ENCODE results near the gene LYL1.

The LYL1 gene

DNA sequence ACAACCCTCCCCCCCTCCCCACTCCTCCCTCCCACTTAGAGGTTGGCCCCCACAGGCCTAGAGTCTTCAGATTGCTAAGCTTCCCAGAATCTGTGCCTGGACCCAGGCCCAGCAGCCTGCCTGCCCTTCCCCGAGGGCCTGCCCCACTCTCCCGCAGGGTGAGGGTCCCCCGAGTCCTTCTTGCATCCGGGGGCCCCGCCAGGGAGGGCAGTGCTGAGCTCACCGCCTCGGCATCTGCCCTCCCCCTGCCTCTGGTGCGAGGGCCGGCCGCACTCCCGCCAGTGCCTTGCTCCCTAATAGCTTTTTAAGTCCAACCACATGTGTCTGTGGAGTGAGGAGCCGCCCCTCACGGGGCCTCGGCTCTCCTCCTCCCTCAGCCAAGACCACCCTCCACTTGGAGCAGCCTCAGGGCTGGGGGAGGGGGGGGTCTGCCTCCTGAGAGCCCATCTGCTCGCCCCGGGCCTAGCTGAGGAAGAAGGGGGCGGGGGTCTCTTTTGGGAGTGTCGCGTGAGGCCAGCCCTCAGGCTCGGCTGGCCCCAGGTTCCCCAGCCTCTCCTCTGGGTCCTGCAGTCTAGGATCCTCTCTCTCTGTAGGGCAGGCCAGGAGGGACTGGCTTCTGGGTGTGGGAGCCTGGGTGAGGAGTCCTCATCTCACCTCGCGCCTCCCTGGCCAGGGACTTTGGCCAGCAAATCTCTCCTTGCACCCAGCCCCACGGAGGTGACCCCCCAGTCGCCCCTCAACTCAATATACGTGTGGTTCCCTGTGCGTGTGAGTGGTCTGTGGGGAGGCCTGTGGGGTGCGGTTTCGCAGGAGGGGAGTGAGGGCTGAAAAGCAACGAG, 47.2 kb downstream of the LYL1 start:
- TF ChIP-seq, protein P1, sequence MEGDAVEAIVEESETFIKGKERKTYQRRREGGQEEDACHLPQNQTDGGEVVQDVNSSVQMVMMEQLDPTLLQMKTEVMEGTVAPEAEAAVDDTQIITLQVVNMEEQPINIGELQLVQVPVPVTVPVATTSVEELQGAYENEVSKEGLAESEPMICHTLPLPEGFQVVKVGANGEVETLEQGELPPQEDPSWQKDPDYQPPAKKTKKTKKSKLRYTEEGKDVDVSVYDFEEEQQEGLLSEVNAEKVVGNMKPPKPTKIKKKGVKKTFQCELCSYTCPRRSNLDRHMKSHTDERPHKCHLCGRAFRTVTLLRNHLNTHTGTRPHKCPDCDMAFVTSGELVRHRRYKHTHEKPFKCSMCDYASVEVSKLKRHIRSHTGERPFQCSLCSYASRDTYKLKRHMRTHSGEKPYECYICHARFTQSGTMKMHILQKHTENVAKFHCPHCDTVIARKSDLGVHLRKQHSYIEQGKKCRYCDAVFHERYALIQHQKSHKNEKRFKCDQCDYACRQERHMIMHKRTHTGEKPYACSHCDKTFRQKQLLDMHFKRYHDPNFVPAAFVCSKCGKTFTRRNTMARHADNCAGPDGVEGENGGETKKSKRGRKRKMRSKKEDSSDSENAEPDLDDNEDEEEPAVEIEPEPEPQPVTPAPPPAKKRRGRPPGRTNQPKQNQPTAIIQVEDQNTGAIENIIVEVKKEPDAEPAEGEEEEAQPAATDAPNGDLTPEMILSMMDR (IDR thresholded peaks at IDR 0.05; ENCODE audit: extremely low read depth, missing control alignments): no peak
- DNase-seq (ENCODE audit: low spot score): no peak

DNA sequence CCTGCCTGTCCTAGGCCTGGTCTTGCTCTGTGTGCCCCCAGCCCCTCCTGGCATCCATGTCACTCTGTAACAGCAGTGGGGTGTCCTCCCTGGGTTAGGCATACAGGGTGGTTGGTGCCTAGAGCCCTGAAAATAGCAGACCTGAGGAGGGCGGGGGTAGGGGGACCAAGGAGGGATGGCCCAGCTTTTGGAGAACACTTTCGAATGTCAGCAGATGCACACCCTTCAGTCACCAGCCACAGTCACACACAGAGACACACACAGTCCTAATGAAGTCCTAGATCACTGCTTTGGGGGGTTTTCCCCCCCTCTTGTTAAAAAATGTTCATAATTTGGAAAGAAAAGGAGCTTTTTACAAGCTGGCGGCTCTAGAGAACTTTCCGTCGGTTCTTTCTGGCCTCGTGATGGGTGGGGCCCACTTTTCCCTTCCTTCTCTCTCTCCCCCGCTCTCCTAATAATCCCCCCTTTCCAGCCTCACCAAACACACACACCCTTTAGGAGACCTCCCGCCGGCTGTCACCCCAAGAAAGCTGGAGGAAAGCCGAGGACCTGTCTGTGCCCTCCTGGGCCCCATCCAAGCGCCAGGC, 47.9 kb downstream of the LYL1 start:
- DNase-seq (ENCODE audit: low spot score): no peak

DNA sequence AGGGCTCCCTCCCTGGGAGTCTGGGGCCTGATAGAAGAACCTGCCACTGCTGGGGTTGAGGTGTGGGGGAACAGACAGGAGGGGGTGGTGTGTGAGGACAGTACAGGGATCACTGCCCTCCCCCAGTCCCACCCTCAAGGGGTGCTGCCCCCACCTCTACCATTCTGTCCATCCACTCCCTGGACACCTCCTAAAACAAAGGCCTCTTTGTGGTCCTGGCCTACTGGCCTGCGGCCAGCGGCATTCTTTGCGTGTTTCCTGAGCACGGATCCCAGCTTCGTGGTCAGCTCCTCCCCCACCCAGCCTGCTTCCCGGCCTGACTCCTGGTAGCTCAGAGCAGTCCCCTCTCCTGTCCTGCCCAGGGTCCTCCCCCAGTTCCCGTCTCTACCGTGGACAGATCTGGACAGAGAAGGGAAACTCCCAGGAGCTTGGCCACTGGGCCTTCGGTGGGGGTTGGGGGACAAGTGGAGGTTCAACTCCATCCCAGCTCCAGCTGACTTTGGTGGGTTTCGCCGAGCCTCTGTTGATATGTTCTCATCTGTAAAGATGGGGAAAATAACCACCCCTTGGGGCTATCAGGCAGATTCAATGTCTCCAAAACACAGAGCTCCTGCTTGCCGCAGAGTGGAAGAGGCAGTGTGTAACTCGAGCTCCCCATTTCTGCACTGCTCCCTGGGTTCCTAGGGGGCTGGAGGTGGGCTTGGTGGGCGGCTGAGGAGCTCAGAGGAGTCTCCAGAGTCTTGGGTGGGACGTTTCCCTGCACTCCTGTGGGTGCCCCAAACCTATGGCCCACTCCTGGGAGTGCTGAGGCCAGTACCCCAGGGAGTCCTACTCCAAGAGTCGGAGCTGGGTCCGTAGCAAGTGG, 48.7 kb downstream of the LYL1 start:
- DNase-seq (ENCODE audit: low spot score): no peak
- TF ChIP-seq, protein P1 (IDR thresholded peaks at IDR 0.05; ENCODE audit: extremely low read depth, missing control alignments): no peak

More for the DNA sequence above, 47.9 kb downstream of the LYL1 start:
- TF ChIP-seq, protein P1 (IDR thresholded peaks at IDR 0.05; ENCODE audit: extremely low read depth, missing control alignments): no peak

DNA sequence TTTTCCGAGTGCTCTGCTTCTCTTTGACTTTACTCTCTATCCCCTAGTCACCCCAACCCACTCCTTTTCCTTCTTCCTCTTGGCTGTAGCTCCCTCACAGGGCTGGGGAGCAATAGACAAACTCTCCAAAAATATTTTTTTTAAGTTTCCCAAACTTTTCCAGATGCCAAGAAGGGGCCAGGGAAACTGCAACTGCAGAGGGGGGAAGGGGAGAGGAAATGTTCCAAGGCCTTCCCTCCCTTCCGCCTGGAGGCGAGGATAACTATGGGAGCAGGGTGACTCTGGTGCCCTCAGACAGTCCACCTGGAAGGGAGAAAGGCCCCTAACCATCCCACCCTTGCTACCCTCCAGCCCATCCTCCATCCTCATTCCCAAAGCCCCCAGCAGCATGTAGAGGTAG, 49.4 kb downstream of the LYL1 start:
- TF ChIP-seq, protein P1 (IDR thresholded peaks at IDR 0.05; ENCODE audit: extremely low read depth, missing control alignments): no peak
- DNase-seq (ENCODE audit: low spot score): no peak

DNA sequence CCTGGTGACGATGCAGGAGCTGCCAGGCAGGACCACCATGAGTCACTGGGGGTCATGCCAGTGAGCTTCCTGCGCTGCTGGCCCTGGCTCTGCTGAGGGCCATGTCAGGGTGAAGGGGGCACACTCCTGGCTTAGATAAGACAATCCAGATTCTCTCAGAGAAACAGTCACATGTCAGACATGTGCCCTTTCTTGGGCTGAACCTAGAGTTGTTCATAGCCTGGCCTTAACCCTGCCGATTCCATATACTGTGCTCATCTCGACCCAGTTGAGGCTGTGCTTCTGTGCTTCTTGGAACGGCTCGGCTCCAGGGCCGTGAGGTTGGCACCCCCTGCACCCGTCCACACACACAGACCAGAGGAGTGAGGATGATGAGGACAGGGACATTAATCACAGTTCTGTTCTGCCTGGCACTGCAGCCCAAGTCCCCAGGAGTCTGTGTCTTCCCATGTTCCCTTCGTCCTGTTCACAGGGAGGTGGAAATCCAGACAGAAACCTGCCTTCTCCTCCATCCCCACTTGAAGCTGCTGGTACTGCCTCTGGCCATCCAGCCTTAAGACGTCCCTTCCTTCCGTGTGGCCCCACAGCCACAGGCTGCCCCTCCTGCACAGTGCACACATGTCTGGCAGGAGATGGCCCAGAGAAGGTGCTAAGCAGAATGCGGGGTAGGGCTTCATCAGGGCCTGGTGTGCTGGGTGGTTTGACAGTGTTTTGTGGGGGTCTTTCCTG, 50.0 kb downstream of the LYL1 start:
- TF ChIP-seq, protein P1 (IDR thresholded peaks at IDR 0.05; ENCODE audit: extremely low read depth, missing control alignments): no peak
- no peak for DNase-seq (ENCODE audit: low spot score)

DNA sequence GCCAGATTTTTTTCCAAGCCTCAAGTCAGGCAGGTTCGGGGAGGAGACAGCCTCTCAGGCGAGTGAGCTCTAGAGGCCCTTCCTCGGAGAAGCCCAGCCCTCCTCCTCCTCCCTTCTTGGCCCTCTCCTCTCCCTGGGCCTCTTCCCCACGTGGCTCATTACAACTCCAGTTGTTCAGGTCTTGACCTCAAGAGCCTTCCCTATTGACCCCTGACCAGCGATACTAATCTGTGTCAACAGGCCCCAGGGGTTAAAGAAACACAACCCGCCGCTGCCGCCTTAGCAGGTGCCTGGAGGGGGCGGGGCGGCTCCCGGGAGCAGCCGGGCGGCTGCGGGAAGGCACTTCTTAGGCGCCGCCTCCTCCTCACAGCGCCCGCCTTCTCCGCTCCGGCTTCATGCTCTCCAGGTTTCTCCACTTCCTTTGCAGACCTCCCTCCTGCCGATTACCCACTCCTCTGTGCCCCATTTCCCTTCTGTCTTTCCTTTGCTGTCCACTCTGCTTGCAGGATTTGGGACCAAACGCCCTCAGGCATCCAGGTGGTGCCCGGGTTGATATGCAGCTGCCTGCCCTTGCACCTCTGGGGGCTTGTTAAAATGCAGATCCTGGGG, 51.0 kb downstream of the LYL1 start:
- no peak for DNase-seq (ENCODE audit: low spot score)

More for the DNA sequence above, 51.0 kb downstream of the LYL1 start:
- TF ChIP-seq, protein P1 (IDR thresholded peaks at IDR 0.05; ENCODE audit: extremely low read depth, missing control alignments): no peak

Data from GM20000 (cell line).